GM12878 (cell line): ENCODE results near the gene CAPN14.

Experiments used
- BHLHE40 ChIP-seq, 2 experiments: fragments of 450-650 bp in 1 of 2; IDR thresholded peaks; 2 replicates each; pipeline ENCODE4 v1.6.1; 2011 to 2017; ENCODE audit warnings: low read depth in 2 of 2, borderline replicate concordance in 1 of 2, improper control_type of control experiment in 1 of 2, low read length in 1 of 2, mild to moderate bottlenecking in 1 of 2
- POLR2A ChIP-seq: IDR thresholded peaks from 2 replicates; pipeline ENCODE4 v1.6.1; 2011; ENCODE audit warnings: low read depth, mild to moderate bottlenecking, low read length

DNA sequence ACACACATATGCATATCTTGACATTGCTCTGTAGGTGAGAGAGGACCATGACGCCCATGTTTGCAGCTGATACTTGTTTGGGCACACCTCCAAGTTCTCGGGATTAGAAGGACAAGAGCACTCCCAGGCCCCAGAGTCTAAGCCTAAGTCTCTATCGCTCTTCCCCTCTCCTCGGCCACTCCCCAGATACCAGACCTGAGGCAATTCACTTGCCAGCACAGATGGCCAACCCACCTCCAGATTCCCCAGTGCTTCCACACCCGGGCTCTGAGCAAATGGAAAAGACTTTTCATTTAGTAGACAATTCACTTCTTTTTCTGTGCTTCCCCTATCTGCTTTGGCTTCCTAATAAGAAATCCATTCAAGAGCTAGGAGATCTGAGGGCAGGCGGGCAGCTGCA is 49.5 kb upstream of the CAPN14 start:
- TF ChIP-seq BHLHE40 (IDR thresholded peaks at IDR 0.05; ENCODE audit: borderline replicate concordance in 1 of 2, low read depth in 2 of 2, low read length in 1 of 2) = no peak
- TF ChIP-seq POLR2A = no peak
